GM12878 (cell line): ENCODE measurements around the gene FARS2. TPM values are rescaled to one million over a fixed set of nuclear protein-coding genes. Genes with fewer than 3 reads are reported as not detected.

Experiments
- BMI1 ChIP-seq: fragments of 450-650 bp; IDR thresholded peaks from 2 replicates; pipeline ENCODE4 v1.6.1; 2016; ENCODE audit warnings: mild to moderate bottlenecking, moderate library complexity, borderline replicate concordance
- FOXM1 ChIP-seq: IDR thresholded peaks from 2 replicates; pipeline ENCODE4 v1.6.1; 2012; ENCODE audit warnings: low read depth, mild to moderate bottlenecking, inconsistent platforms, low read length, moderate library complexity
- HDAC2 ChIP-seq: fragments of 200-600 bp; sonication (generic); IDR thresholded peaks from 2 replicates; pipeline ENCODE4 v1.6.1; 2017
- IKZF1 ChIP-seq: fragments of 450-650 bp; conservative IDR thresholded peaks from 2 replicates; pipeline ENCODE4 v1.6.1; 2017; ENCODE audit warnings: antibody characterized with exemption, mild to moderate bottlenecking
- MYC ChIP-seq: IDR thresholded peaks from 2 replicates; pipeline ENCODE4 v1.6.1; 2011; ENCODE audit warnings: mild to moderate bottlenecking, low read length, moderate library complexity, inconsistent platforms; ENCODE audit not compliant: insufficient read depth, insufficient replicate concordance, insufficient read length, severe bottlenecking
- POLR2AphosphoS2 ChIP-seq: IDR thresholded peaks from 2 replicates; pipeline ENCODE4 v1.6.1; 2011; ENCODE audit warnings: low read depth, mild to moderate bottlenecking, low read length, improper control_type of control experiment, moderate library complexity
- POLR2AphosphoS5 ChIP-seq: IDR thresholded peaks from 2 replicates; pipeline ENCODE4 v1.6.1; 2011; ENCODE audit warnings: mild to moderate bottlenecking, low read length, inconsistent platforms
- RB1 ChIP-seq: fragments of 450-650 bp; formaldehyde crosslinking; IDR thresholded peaks from 2 replicates; pipeline ENCODE4 v1.6.1; 2017; ENCODE audit warnings: mild to moderate bottlenecking, borderline replicate concordance
- STAT1 ChIP-seq: fragments of 450-650 bp; conservative IDR thresholded peaks from 2 replicates; pipeline ENCODE4 v1.6.1; 2014; ENCODE audit warnings: antibody characterized with exemption, mild to moderate bottlenecking
- ZNF217 ChIP-seq: fragments of 450-650 bp; IDR thresholded peaks from 2 replicates; pipeline ENCODE4 v1.6.1; 2017; ENCODE audit warnings: antibody characterized with exemption, mild to moderate bottlenecking
- polyA plus RNA-seq, 11 experiments: library from polyadenylated mRNA; depleted of rRNA in 4 of 11; unstranded in 6 of 11; stranded (reverse) in 5 of 11; fragments of >200 nt; fragmentation: Nextera tagmentation in 4 of 11; fragmentation: Illumina TruSeq in 1 of 11; extraction: Ambion mirVana in 4 of 11; extraction: Trizol in 1 of 11; gene quantifications; 1 replicate in 1 of 11; 2 replicates in 10 of 11; pipeline versions ENCODE4 v1.2.1 to v1.2.3, GENCODE V29; 2011 to 2016; ENCODE audit warnings: inconsistent platforms in 2 of 11, missing spikeins in 2 of 11, low read depth in 1 of 11
- total RNA-seq, 4 experiments: library from RNA; depleted of rRNA in 3 of 4; stranded (reverse); fragments of >200 nt in 3 of 4; fragmentation: Illumina TruSeq in 1 of 4; extraction: Trizol in 1 of 4; gene quantifications; 2 replicates each; pipeline versions ENCODE4 v1.2.1 to v1.2.3, GENCODE V29; 2013 to 2021
- TF ChIP-seq, protein P1 (sequence below): IDR thresholded peaks from 2 replicates; pipeline ENCODE4 v1.6.1; 2011; ENCODE audit warnings: borderline replicate concordance, low read depth, mild to moderate bottlenecking, moderate library complexity, mixed read lengths, low read length; ENCODE audit not compliant: insufficient read depth; ENCODE audit errors: extremely low read length
- TF ChIP-seq, protein P2 (sequence below): fragments of 450-650 bp; IDR thresholded peaks from 2 replicates; pipeline ENCODE4 v1.6.1; 2017; ENCODE audit warnings: mild to moderate bottlenecking

Gene FARS2
- total and polyA plus RNA-seq, 10 of the 15 experiments (the other 5 are each of a cell fraction or from before 2014, with no cell fraction given), result 16.8 to 46.7 (median 25.6) TPM

DNA sequence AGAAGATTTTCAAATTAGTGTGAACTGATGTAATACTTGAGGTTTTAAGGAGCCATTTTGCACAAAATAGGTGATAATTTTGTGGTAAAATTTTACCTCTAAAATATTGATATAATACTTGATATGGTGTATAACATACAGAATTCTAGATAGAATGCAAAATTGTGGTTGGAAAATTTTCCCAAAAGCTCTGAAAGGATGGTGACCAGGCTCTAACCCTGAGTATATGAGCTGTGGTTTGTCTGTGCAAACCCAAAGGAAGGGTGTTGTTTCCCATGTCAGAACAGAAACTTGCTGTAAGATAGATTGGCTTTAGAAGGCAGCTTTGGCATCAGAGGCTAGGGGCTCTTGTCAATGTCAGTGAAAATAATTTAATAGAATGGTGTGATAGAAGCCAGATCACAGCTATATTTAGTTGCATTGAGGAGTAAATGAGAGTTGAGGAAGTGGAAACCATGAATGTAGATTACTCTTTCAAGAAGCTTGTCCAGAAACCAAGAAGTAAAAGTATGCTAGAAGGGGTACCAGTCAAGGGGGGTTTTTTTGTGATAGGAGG lies 257.7 kb downstream of the FARS2 start (continued):
- TF ChIP-seq ZNF217 (no peak), BMI1 (no peak), STAT1 (no peak), POLR2AphosphoS2 (no peak), MYC (no peak), IKZF1 (no peak; the same call in 1 of the 2 replicates), FOXM1 (no peak), RB1 (no peak), POLR2AphosphoS5 (no peak), HDAC2 (no peak)
- TF ChIP-seq, protein P1, sequence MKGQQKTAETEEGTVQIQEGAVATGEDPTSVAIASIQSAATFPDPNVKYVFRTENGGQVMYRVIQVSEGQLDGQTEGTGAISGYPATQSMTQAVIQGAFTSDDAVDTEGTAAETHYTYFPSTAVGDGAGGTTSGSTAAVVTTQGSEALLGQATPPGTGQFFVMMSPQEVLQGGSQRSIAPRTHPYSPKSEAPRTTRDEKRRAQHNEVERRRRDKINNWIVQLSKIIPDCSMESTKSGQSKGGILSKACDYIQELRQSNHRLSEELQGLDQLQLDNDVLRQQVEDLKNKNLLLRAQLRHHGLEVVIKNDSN, result no peak
- TF ChIP-seq, protein P2, sequence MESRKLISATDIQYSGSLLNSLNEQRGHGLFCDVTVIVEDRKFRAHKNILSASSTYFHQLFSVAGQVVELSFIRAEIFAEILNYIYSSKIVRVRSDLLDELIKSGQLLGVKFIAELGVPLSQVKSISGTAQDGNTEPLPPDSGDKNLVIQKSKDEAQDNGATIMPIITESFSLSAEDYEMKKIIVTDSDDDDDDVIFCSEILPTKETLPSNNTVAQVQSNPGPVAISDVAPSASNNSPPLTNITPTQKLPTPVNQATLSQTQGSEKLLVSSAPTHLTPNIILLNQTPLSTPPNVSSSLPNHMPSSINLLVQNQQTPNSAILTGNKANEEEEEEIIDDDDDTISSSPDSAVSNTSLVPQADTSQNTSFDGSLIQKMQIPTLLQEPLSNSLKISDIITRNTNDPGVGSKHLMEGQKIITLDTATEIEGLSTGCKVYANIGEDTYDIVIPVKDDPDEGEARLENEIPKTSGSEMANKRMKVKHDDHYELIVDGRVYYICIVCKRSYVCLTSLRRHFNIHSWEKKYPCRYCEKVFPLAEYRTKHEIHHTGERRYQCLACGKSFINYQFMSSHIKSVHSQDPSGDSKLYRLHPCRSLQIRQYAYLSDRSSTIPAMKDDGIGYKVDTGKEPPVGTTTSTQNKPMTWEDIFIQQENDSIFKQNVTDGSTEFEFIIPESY, result no peak
